CD1c-positive myeloid dendritic cell (primary cell): Measurements from ENCODE around the gene EMP2.
A peak's percentile ranks its signal among the peaks of the same experiment; 100 is the strongest.
"Not testable (repeated sequence)": the region's sequence is repeated elsewhere in the genome, so short reads cannot be mapped to it uniquely, and the experiment has no call there.

Experiments
- DNase-seq: peaks from one replicate; pipeline ENCODE4 v3.0.0-alpha.2; 2016; ENCODE audit errors: extremely low spot score

The EMP2 gene

GRCh38 chr16:10552281-10552680 lies 28.1 kb downstream of the EMP2 start:
- no peak for DNase-seq

- DNase-seq = no peak
Observed at GRCh38 chr16:10551881-10552280, 28.5 kb downstream of the EMP2 start.

GRCh38 chr16:10548404-10548803 lies 32.0 kb downstream of the EMP2 start:
- no peak for DNase-seq

- DNase-seq = no peak
Observed at GRCh38 chr16:10547708-10548107, 32.7 kb downstream of the EMP2 start.

GRCh38 chr16:10543231-10543977 lies 37.0 kb downstream of the EMP2 start:
- no peak for DNase-seq

GRCh38 chr16:10541366-10541765 lies 39.0 kb downstream of the EMP2 start:
- no peak for DNase-seq

GRCh38 chr16:10539793-10540192 lies 40.6 kb downstream of the EMP2 start:
- no peak for DNase-seq

GRCh38 chr16:10539236-10539635 lies 41.2 kb downstream of the EMP2 start:
- DNase-seq = no peak

DNA sequence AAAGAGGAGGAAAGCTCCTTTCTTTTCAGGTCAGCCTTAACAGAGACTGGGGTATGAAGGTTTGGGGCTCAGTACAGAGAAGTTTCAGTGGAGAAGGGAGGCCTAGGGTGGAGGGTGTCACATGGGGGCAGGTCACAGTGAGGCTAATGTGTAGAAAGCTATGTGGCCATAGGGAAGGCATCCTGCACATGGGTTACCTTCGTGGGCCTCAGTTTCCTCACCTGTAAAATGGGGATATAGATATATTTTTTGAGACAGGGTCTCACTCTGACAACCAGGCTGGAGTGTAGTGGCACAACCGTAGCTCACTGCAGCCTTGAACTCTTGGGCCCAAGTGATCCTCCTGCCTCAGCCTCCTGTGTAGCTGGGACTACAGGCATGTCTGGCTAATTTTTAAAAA lies 41.8 kb downstream of the EMP2 start:
- DNase-seq = no peak

- DNase-seq = no peak
Observed at GRCh38 chr16:10537946-10538345, 42.5 kb downstream of the EMP2 start.

DNA sequence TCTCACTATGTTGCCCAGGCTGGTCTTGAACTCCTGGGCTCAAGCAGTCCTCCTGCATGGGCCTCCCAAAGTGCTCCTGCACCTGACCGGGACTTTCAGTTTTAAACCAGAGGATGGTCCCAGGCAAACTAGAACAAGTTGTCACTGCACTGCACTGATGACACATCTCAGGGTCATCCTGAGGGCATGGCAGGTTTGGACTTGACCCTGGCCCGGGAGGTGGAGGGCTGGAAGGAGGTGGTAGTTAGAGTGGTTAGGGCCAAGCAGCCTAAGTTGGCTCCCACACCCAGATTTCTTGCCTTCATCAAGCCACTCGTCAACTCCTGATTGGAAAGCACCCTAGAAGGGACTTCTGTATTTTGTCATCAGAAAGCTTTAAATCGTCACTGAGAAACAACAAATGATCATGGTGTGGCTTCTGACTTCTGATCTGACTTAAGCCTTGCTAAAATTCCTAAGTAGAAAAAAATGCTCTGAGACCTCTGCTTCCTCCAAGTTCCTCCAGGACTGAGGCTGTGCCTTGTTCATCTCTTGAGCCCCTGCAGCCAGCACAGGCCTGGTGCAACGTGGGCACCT lies 43.5 kb downstream of the EMP2 start:
- DNase-seq = no peak

- DNase-seq = not testable (repeated sequence)
Observed at GRCh38 chr16:10536328-10536727, 44.1 kb downstream of the EMP2 start.

DNA sequence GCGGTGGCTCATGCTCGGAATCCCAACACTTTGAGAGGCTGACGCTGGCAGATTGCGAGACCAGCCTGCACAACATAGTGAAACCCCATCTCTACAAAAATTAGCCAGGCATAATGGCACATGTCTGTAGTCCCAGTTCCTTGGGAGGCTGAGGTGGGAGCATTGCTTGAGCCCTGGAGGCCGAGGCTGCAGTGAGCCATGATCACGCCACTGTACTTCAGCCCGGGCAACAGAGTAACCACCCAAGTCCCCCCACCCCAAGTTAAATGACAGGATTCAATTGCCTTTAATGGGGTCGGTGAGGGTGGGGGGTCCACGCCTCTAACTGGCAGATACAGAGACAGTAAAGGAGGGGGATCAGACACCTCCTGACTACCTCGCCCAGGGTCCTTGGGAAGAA lies 44.9 kb downstream of the EMP2 start:
- DNase-seq = no peak

DNA sequence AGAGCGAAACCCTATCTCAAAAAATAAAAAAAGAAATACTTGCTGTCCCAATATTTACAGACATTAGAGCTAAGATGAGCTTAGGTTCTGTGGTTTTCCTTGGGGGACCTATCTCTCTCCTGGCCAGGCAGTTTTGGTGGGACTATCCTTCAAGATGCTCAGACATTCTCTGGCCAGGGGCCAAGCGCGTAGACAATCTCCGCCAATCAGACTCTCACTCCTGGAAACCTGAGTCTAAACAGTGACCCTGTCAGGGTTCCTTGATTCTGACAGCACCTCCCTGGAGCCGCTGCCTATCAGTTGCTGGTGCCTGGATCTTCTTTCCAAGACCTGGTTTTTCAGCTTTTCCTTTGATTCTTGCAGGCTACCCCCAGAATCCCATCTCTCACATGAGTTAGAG lies 45.6 kb downstream of the EMP2 start:
- DNase-seq = no peak

DNA sequence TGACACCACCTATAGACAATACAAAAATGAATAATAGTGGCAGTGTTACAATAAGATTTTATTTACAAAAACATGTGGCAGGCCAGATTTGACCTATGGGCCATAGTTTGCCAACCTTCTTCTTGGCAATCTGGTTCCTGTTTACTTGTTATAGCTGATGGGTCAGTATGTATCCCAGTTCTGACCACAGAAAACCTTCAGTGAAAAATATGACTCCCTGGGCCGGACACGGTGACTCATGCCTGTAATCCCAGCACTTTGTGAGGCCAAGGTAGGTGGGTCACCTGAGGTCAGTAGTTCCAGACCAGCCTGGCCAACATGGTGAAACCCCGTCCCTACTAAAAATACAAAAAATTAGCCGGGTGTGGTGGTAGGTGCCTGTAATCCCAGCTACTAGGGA lies 46.8 kb downstream of the EMP2 start:
- DNase-seq = not testable (repeated sequence)

GRCh38 chr16:10531582-10531981 lies 48.8 kb downstream of the EMP2 start:
- DNase-seq = no peak

DNA sequence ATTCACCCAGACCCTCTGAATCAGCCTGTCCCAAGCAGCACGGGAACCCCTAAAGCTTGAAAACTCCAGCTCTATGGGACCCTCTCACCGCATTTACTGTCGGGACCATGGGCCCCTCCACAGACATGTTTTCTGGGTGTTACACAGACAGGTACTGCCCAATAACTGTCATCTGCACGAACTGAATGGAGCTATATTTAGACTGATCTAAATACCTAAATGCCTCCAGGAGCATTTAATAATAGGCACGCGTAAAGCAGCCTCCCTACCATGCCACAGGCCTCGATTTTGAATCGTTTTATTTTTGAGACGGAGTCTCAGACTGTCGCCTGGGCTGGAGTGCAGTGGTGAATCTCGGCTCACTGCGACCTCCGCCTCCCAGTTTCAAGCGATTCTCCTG lies 49.7 kb downstream of the EMP2 start:
- no peak for DNase-seq

DNA sequence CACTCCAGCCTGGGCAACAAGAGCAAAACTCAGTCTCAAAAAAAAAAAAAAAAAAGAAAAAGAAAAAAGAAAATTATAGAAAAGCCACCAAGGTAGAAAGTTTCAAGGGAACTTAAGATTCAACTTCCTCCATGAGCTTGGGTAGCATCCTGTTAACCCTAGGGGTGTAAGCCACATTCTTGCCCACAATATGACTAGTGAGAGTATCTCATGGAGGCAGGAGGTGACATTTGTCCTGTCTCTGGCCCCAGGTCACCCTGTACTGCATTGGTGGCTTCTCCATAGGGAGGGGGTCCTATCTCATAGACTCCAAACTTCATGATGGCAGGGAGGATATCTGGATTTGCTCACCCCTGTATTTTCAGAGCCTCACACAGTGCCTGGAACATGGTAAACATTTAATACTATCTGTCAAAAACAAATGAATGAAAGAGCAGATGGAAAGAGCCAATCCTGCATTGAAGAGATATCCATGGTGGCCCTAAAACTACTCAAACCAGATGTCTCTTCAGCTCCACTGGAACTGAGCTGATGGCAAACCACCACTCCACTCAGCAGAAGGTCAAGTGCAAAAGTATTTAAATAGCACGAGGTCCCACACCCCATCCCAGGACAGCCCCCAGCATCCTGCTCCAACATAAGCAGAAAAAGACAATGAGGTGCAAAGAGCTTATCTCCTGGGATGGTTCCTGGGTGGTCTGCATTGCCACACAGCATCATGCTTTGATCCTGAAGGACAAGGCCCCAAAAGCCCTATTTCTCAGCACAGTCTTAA lies 50.3 kb downstream of the EMP2 start:
- DNase-seq = no peak

GRCh38 chr16:10528635-10529034 lies 51.8 kb downstream of the EMP2 start:
- no peak for DNase-seq

- no peak for DNase-seq
Observed at GRCh38 chr16:10526962-10527361, 53.4 kb downstream of the EMP2 start.

GRCh38 chr16:10525214-10525825 lies 55.1 kb downstream of the EMP2 start:
- DNase-seq = no peak

GRCh38 chr16:10522966-10523365 lies 57.4 kb downstream of the EMP2 start:
- peak; percentile 5 for DNase-seq
